HTR-8/SVneo (cell line): ENCODE measurements around the gene ARL4D.
"Not testable (repeated sequence)": the region's sequence is repeated elsewhere in the genome, so short reads cannot be mapped to it uniquely, and the experiment has no call there.

ENCODE experiments used
- DNase-seq: peaks from one replicate; pipeline ENCODE4 v3.0.0; 2011; ENCODE audit warnings: low spot score, mixed read lengths; ENCODE audit not compliant: insufficient read length
- FAIRE-seq: peaks from 2 replicates; lab custom pipeline; 2011; peaks lifted over from hg19 to GRCh38; lab: Jason Lieb, UNC

Gene ARL4D

DNA sequence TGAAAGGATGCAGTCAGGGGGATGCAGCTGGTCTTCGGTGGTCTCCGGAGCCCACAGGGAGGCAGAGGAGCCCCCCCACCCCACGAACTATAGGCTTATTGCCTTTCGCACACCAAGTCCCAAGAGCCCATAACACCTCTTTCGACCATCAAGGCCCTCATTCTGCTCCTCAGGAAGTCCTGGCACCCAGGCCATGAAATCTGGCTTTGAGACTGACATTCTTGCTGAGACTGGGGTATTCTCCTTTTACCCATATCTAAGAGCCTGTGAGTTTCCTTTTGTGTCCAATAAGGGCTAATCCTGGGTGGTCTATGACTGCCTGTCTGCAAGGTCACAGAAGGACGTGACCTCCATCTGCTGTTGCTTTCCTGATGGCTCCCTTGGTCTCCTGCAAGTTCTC lies 6.4 kb upstream of the ARL4D start:
- DNase-seq = no peak
- FAIRE-seq = no peak

DNA sequence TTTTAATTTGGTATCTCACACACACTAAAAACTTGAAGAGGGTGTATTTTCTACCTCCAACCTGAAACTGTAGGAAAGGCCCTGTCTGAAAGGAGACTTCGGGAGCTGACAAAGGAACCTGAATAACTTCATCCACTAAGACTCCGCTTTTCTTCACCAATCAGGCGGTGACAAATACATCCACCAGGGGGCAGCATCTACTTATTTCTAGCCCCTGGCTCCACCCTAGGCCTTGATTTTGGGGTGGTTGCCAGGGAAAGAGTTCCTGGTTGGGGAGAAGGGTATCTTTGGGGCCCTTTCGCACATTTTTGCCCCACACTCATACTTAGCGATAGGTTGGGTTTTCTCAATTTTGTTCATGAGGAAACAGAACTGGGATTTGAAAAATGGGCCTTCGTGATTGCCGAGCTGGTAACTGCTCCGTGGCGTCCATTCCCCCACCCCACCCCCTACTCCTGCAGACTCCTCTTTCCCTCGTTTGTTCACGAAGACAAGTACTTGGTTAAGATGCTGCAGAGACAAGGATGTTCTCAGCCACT lies 4.8 kb upstream of the ARL4D start:
- no peak for FAIRE-seq
- peak; percentile 93 for DNase-seq

DNA sequence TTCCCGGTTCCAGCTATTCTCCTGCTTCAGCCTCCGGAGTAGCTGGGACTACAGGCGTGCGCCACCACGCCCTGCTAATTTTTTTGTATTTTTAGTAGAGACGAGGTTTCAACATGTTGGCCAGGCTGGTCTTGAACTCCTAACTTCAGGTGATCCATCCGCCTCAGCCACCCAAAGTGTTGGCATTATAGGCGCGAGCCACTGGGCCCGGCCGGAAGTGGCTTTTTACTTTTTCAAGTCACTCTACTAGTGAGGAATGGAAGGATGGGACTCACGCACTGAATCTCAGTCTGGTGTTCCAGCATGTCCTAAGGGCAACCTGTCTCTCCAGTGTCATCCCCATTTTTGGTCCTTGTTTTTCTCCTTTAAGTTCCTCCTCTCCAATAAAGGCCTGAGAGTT lies 4.1 kb upstream of the ARL4D start:
- not testable (repeated sequence) for DNase-seq, FAIRE-seq

DNA sequence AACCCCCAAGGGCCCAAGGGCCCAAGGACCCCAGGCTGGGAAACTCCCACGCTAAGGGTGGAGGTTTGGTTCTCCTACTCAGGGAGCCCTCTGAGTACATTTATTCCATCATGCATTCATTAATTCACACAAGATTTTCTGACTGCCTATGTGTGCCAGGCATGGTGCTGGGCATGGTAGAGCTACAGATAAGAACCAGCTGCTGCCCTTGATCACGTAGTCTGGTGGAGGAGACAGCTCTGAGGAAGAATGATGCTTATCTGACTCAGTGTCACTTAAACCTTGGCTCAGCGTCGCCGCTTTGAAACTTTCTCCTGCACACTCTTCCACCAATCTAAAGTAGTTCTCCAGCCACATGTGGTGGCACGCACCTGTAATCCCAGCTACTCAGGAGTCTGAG lies 3.6 kb upstream of the ARL4D start:
- no peak for DNase-seq
- FAIRE-seq = no peak

DNA sequence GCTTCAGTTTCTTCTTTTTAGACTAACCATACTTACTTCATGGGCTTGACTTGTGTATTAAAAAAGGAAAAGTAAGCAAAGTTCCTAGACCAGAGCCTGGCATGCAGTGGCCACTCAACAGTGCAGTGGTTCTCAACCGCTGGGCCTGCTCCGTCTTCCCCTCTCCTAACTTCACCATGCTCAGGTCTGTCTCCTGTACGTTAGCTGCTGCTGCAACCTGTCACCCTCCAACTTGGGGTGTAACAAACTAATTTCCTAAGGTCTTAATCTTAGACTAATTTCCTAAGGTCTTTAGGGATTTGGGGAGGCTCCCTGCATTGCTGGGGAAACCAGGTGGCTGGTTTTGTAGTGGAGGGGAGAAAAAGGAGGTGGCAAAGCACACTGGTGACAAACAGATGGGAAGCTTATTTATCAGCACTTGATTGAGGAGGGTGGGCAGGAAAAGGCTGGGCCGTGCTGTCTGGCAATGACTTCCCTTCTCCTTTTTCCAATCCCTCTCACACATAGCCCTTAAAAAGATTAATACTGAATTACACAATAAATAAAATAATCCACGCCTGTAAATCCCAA lies 2.2 kb upstream of the ARL4D start:
- DNase-seq = no peak
- FAIRE-seq = no peak

DNA sequence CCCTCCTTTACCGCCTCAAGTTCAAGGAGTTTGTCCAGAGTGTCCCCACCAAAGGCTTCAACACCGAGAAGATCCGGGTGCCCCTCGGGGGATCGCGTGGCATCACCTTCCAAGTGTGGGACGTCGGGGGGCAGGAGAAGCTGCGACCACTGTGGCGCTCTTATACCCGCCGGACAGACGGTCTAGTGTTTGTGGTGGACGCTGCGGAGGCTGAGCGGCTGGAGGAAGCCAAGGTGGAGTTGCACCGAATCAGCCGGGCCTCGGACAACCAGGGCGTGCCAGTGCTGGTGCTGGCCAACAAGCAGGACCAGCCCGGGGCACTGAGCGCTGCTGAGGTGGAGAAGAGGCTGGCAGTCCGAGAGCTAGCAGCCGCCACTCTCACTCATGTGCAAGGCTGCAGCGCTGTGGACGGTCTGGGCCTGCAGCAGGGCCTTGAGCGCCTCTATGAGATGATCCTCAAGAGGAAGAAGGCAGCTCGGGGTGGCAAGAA lies 1.1 kb downstream of the ARL4D start:
- DNase-seq = no peak
- FAIRE-seq = peak; percentile 20

DNA sequence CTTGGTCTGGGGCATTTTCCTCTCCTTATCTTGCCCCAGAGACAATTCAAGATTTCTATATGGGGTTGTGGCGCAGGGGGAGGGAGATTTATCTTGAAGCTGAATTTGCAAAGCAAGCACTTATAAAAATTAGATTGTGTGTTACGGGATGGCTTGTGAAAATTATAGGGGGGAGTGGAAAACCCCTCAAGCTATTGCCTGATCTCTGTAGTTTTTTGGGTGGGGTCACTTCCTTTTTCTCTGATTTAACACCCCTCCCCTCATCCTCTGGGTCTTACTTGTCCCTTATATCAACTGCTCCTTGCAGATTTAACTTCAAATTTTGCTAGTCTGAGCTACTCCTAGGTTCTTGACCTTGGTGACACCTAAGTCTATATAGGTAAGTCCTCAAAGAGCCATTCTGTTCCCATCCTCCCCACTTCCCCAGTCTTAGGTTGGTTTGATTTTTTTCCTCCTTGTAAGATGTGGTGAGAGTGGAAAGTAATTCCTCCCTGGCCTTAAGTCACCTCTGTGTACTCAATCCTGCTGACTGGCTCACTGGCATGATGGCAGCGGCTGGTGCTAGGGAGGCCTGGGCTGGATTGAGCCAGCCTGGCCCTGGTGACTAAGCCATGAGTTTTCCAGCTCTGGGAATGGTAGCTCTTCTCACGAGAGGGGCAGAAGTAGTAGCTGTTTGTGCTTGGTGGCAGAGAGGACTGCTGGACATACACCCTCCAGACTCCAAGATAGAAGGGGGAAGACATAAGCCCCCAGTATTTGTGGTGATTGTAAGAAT lies 2.3 kb downstream of the ARL4D start:
- peak; percentile 93 for FAIRE-seq
- peak; percentile 73 for DNase-seq

DNA sequence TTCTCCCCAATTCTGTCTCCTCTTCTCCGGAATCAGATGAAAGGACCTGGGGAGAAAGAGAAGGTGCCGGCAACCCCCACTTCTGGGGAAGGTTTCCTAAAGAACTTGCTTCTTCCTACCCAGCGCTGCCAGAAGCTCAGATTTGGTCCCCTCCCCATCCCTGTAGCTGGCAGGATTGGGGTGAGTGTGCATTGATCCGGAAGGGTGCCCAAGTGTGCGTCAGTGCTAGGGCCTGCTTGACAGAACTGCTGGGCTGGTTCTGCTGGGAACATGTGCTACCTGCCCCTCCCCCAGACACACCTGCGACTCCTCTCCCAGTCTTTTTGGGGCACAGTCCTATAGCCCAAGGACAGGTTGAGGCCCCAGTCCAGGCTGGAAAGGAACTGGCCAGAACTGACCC lies 3.3 kb downstream of the ARL4D start:
- DNase-seq (no peak), FAIRE-seq (no peak)

DNA sequence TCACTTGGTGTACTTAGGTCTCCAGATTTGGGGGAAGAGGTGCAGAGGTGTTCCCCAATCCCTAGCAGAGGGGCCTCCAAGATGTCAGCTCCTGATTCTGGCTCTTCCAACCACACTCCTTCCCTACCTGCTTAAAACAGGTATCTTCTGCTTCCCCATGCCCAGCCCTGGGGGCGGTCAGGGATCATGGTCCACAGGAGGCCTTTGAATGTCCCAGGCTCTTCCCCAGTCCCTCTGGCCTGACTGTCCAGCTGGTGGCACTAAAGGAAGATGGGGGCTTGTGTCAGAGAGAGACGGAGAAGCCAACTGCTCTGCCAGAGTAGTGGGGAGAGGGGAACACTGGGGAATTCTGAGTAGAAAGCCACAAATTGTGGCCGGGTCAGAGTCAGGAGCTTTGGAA lies 3.8 kb downstream of the ARL4D start:
- DNase-seq = no peak
- no peak for FAIRE-seq

DNA sequence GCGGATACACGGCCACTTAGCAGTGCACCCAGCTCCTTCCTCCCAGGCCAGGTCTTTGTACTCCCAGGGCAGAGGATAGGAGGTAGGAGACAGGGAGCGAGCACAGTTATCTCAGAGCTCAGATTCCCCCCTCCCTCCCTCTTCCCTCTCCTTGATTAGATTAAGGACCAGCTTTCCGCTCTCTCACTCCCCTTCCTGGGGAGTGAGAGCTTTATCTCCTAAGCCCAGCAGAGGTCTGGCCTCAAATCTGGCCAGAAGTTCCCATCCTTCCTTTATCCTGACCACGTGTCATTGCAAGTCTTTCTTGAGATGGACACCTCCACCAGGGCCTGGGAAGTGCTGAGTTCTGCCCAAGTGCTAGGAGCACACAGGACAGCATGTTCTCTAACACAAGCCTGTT lies 5.1 kb downstream of the ARL4D start:
- FAIRE-seq = no peak

DNA sequence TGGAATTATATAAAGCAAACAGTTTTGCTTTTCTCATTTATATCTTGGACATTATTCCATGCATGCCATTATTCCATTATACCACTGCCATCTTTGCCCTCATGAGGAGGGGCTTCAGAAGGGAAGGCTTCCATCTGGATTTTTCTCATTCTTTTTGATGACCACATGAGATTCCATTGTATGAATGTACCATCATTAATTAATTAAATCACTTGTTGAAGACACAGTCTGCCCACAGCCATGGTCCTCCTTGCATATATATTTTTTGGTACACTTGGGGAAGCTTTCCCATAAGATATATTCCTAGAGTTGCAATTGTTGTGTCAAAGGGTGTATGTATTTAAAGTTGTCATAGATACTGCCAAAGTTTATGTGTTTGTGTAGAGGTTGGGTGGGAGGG lies 7.1 kb downstream of the ARL4D start:
- no peak for DNase-seq
- no peak for FAIRE-seq

More for the DNA sequence above, 5.1 kb downstream of the ARL4D start:
- DNase-seq = no peak

DNA sequence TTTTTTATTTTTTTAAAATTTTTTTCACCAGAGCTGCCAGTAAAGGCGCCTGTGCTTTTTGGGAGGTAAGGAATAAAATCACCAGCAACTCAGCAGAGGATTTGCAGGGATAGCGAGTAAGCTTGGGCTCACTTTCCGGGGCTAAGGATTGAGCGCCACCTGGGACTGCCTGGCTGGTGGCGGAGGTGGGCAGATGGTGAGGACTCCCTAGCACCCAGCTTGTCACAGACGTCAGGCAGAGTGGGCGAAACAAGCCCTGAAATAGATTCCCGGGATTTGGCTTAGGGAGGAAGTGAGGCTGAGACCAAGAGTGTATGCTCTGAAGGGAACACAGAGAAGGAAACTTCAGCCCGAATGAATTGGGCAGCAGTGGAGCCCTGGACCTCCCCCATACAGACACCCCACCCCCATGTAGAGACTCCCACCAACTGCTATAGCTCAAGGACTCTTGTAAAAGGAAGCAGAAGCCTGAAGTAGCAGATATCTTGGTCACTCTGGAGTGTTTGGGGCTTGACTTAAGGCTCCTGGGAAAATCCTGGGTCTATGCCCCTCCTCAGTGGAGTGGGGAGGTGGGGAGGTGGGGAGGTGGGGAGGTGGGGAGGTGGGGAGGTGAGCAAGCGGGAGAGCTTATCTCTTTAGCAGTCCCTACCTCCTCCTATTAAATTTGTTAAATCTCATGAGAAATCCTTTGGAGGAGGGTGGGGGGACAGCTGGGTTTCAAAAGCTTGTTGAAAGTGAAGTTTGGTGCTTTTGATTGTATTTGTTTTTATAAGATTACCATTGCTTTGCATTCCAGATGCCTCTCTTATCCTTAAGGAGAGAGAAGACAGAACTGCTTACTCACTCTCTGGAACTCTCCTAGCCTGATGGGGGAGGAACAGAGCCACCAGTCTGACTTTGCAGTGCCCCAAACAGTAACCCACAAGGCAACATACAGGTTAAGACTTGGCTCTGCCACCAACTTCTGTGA lies 8.2 kb downstream of the ARL4D start:
- FAIRE-seq (no peak), DNase-seq (no peak)

DNA sequence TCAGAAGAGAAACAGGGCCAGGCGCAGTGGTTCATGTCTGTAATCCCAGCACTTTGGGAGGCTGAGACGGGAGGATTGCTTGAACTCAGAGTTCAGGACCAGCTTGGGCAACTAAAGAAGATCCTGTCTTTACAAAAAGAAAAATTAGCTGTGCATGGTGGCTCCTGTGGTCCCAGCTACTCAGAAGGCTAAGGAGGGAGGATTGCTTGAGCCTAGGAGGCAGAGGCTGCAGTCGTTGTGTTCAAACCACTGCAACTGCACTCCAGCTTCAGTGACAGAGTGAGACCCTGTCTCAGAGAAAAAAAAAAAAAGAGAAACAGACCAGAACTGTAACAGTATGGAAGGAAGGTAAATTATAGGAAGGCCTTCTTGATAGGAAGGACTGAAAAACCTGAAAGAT lies 10.3 kb downstream of the ARL4D start:
- FAIRE-seq (no peak), DNase-seq (no peak)

DNA sequence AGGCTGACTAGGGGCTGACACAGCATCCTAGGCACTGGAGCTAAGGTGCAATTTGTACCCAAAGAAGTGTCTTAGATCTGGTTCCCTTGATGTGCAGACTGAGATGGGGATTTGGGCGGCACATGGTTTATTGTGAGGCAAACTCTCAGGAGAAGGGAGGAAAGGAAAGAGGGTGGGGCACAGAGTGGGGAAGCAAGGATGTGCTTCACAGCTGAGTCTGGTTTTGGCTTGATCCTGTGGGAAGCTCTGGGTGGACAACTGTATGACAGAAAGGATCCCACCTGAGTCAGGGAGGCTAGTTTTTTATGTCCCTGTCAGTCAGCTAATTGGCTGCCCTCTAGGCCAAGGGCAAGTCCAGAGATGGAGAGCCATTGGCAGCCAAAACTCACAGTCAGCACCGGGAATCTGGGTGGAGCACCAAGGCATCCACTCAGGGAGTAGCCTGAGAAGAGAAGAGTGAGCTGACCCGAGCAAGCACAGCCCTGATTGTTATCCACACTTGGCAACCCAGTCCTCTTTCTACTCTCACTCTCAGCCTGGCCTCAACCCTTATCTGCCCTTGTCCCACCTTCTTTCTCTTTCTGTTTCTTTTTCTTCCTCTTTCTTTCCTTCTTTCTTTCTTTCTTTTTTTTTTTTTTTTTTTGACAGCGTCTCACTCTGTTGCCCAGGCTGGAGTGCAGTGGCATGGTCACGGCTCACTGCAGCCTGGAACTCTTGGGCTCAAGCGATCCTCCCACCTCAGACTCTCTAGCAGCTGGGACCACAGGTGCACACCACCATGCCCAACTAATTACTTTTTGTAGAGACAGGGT lies 12.0 kb downstream of the ARL4D start:
- FAIRE-seq = peak; percentile 23
- DNase-seq = no peak

DNA sequence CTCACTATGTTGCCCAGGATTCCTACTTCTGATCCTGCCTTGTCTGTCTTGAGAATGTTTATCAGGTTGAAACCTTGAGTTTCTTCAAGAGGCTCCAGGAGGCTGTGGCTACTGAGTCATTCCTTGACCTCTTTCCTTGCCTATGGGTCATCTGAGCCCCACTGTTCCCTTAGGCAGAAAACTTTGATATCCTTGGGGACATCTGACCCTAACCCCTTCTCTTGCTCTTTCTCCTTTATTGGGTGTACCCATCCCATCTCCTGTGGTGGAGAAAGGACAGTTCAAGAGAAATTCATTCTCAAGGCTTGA lies 12.5 kb downstream of the ARL4D start:
- FAIRE-seq (no peak), DNase-seq (no peak)

DNA sequence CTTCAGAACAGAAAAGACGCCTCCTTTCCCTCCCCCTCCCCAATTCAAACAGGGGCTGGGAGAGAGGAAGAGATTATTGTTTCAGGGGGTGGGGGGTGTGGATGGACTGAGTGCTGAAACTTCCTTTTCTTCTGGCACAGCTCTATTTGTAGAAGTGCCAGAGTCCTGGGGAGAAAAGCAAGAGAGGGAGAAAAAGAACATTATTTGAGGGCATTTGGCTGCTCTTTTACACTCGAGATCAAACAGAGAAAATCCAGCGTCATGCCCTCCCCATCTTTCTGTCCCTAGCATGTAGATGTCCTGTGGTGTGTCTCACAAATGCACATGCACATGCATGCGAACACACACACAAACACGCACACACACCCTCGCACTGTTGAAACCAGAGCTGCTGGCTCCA lies 13.0 kb downstream of the ARL4D start:
- FAIRE-seq (no peak), DNase-seq (no peak)

DNA sequence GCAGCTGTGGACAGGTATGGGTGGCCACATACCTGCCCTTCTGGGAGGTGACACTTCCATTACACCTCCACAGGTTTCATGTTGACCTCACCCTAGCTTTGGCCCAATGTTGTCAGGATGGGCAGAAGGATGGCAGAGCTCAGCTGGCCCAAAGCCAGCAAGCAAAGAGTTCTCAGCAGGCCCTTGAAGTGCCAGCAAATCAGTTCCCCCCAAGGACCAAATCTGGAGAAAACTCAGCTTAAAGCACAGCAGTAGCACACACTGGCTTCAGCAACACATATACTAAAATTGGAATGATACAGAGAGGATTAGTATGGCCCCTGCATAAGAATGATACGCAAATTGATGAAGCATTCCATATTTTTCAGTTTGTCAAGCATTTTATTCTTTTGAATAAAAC lies 13.4 kb downstream of the ARL4D start:
- DNase-seq (no peak), FAIRE-seq (peak; percentile 44)

DNA sequence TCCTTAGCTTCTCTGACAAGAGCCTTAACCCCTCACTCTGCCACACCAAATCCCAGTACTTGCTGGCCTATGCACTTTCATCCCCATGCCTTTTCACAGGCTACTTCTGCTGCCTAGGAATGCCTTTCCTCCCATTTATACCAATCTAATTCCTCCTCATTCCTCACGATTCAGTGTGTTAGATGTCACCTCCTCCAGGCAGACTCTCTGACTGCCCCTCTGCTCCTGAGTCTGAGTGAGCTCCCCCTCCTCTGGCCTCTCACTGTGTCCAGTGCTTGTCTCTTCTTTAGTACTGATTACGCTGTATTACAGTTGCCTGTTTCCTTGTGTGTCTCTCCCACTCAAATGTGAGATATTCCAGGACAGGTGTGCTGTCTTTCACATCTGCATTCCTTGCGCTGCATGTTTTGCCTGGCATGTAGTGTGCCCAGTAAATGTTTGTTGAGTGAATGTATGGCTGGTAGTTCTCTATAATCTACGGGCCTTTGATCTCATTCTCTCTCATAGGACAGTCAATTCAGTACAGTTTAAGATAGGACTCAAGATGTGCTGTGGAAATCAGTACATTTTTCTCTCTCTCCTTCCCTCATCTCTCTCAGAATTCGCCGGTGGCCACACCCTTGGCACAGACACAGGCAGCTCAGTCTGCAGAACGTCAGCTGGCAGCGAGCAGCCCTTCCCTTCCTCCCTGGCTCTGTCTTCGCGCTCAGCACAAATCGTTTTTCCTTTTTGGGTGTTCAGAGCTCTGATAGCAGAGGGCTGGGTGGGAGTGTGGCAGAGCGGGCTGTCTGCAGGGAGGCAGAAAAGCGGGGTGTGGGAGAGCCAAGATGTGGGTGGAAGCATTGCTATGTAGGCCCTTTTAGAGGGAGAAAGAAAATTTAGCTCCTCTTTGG lies 18.5 kb downstream of the ARL4D start:
- FAIRE-seq (no peak), DNase-seq (no peak)
